Inferior parietal cortex (tissue), 1 donor: ENCODE results near the gene LATS1.

Source experiments
- DNase-seq: peaks from one replicate; pipeline ENCODE4 v3.0.0-alpha.2; 2016; ENCODE audit errors: extremely low spot score

LATS1 gene

DNA sequence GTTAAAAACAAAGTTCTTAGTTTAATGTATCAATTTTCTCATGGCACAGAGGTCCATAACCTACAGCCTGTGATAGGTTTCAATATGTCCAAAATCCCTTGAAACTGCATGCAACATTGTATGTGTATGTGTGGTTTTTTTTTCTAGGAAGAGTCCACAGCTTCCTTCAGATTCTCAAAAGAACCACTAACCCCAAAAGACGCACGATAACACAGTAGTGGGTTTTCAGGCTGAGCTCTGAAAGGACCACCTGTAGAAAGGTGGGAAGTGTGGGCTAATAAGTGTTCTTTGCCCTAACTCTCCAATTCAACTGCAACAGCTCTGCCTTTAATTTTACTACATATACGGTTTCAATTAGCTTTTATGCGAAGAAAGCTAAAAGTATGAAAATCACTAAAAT lies 57.9 kb downstream of the LATS1 start:
- no peak for DNase-seq

DNA sequence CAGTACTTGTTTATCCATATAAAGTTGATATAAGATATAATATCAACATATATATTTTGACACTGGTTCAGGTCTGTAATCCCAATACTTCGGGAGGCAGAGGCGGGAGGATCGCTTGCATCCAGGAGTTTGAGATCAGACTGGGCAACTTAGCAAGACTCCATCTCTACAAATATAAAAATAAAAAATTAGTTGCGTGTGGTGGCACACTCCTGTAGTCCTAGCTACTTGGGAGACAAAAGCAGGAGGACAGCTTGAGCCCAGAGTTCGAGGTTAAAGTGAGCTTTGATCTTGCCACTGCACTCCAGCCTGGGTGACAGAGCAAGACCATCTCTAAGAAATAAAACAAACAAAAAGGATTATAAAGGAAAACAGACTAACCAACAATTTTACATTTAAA lies 60.5 kb downstream of the LATS1 start:
- DNase-seq, result no peak

DNA sequence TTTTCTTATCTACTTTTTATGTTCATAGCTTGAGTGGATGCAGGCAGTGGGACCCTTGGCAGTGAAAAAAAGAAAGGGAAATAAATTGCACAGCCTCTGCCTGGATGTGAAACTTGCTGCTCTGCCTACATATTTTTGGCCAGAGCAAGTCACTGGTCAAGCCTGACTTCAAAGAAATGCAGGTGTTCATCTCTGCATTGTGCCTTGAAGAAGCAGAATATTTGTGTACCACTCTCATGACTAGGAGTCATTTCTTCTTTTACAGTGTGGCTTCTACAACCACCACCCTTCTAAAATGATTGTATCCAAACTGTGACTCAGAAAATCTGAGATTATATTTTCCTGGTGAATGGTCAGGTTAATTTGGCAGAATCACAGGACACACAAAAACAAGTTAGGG lies 66.8 kb downstream of the LATS1 start:
- no peak for DNase-seq

- DNase-seq, result peak; percentile 88
These were observed 69.5 kb downstream of the LATS1 start, which contains the start of gene KATNA1 for GRCh38 chr6:149648148-149649145. Gene KATNA1 (minus strand): TSS chr6:149648714. CDS start chr6:149638547, 10,167 bp downstream.

DNA sequence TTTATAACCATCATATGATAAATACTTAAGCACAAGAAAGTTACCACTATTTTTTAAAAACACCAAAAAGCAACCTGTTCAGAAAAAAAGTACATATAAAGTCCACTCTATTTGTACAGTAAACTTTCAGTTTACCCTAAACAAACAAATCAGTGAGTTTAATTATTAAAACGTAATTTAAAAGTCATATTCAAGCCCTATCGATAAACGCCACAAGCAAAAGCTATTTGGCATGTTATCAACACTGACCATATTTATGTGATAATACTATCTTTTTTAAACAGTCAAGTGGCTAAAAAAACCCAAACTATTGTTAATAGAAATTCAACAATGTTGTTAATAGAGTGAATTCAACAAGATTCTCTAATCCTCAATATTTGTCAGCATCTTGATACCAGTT lies 71.3 kb downstream of the LATS1 start:
- no peak for DNase-seq

DNA sequence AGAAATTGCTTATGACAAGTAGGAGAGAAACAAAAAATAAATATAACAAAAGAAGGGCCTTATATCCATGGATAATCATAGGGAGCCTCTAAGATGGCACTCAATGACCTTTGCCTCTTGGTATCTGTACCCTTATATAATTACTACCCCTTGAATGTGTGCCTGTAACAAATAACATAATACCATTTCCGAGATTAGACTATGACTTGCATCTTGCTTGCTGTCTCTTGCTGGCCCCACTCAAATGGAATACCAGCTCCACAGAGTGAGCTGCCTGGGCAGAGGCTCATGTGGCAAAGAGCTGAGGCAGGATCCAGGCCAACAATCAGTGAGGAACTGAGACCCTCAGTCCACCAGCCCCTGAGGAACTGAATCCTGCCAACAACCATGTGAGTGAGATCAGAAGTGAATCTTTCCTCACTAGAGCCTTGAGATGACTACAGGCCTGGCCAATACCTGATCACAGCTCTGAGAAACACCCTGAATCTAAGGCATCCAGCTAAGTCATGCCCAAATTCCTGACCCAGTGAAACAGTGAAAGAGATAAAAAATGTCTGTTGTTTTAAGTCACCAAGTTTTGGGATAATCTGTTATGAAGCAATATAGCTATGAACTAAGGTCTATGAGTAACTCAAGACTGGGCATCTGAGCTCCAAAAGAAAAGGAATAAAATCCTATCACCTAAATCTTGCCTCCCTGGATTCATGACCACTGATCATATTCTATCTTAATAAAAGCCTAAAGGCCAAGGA lies 74.9 kb downstream of the LATS1 start:
- DNase-seq, result no peak

DNA sequence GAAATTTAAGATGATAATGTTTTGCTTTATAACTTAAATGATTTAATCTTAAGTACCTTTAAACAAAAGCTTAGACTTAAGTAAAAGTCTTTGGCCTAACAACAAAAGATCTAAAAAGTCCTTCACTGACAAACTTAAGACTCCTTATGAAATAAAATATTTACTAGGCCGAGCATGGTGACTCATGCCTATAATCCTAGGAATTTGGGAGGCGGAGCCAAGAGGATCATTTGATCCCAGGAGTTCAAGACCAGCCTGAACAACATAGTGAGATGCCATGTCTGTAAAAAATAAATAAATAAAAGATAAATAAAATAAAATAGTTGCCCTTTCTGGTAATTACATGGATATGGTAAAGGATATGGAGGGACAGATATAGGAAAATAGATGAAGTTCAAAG lies 81.8 kb downstream of the LATS1 start:
- DNase-seq, result no peak

DNA sequence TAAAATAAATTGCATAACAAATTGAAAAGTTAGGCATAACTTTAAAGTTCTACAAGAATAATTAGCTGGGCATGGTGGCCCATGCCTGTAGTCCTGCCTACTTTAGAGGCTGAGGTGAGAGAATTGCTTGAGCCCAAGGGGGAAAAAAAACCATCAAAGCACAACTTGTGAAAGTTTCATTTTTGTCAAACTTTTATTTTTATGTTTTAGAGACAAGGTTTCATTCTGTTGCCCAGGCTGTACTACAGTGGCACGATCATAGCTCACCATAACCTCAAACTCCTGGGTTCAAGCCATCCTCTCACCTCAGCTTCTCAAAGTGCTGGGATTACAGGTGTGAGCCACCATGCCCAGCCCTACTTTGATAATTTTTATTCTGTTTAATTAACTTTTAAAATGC lies 83.6 kb downstream of the LATS1 start:
- DNase-seq, result no peak

DNA sequence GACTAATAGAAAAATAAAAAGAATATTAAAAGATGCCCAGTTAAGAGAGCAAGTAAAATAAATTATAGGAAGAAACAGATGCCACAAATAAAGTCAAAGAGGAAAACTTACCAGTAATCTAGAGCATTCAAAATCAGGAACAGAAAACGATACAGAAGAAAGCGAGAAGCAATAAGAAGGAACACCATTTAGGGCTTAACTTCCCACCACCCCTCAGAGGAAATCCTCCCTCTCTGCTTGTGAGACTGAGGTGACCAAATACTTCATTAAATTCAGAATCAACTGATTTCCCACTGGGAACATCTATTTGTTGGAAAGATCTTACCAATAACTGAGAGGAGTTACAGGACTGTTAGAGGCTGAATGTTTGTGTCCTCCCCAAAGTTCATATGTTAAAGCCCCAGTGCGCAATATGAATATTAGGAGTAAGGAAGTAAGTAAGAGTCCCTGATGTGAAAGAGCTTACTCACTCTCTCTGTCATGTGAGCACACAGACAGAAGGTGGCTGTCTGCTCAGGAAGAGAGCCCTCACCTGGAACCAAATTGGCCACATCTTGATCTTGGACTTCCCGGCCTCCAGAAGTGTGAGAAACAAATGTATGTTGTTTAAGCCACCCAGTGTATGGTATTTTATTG lies 88.9 kb downstream of the LATS1 start:
- DNase-seq, result no peak

DNA sequence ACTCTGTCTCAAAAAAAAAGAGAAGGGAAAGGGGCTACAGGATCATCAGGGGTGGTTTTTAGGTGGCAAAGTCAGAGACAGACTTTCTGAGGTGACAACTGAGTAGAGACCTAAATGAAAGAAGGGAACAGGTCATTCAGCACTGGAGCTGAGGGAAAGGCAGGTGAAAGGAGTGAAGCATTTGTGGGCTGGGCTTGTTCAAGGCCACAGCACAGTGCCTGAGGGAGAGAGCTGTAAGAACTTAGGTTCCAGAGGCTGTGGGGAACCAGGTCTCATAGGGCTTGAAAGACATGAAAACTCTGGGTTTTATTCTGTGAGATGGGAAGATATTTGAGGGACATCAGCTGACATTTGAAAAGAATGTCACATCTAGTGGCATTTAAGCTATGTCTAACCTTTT lies 90.2 kb downstream of the LATS1 start:
- no peak for DNase-seq

DNA sequence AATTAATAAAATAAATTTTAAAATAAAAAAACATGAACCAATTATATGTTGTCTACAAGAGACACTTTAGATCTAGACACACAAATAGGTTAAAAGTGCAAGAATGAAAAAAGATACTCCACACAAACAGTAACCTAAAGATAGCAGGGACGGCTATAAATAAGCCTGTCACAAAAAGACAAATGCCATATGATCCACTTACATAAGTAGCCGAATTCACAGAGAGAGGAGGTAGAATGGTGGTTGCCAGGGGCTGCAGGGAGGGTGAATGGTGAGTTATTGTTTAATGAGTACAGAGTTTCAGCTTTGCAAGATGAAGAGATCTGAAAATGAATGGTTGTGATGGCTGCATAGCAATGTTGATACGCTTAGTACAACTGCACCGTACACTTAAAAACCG lies 102.1 kb downstream of the LATS1 start:
- no peak for DNase-seq

GRCh38 chr6:149614337-149614736 lies 103.6 kb downstream of the LATS1 start:
- no peak for DNase-seq

GRCh38 chr6:149608381-149608982 lies 109.4 kb downstream of the LATS1 start:
- no peak for DNase-seq
